GM23338 (cell line): ENCODE measurements around the gene PTPRE.

Source experiments
- CTCF ChIP-seq, 2 experiments: fragments of 200-600 bp in 1 of 2; sonication (generic) in 1 of 2; conservative IDR thresholded peaks; 2 replicates each; pipeline versions ENCODE4 v1.5.1 to v1.6.1; 2016 to 2017; ENCODE audit warnings: antibody characterized with exemption in 2 of 2, low read depth in 2 of 2, mild to moderate bottlenecking in 2 of 2, moderate library complexity in 1 of 2
- ETS1 ChIP-seq: IDR thresholded peaks from 2 replicates; pipeline ENCODE4 v1.6.1; 2016; ENCODE audit warnings: antibody characterized with exemption
- EZH2 ChIP-seq: fragments of 200-600 bp; sonication (generic); IDR thresholded peaks from one replicate; pipeline ENCODE4 v1.8.0; 2017; ENCODE audit warnings: antibody characterized with exemption, mild to moderate bottlenecking, low read depth; ENCODE audit not compliant: unreplicated experiment
- EZH2phosphoT487 ChIP-seq: fragments of 200-600 bp; sonication (generic); IDR thresholded peaks from one replicate; pipeline ENCODE4 v1.8.1; 2018; ENCODE audit warnings: antibody characterized with exemption; ENCODE audit not compliant: unreplicated experiment
- JUNB ChIP-seq: IDR thresholded peaks from one replicate; pipeline ENCODE4 v1.6.1; 2016; ENCODE audit warnings: antibody characterized with exemption; ENCODE audit not compliant: unreplicated experiment
- POLR2AphosphoS5 ChIP-seq: IDR thresholded peaks from 2 replicates; pipeline ENCODE4 v1.6.1; 2016; ENCODE audit warnings: antibody characterized with exemption, low read depth
- REST ChIP-seq: IDR thresholded peaks from one replicate; pipeline ENCODE4 v1.6.1; 2018; ENCODE audit warnings: antibody characterized with exemption; ENCODE audit not compliant: unreplicated experiment
- ZNF331 ChIP-seq: fragments of 250-450 bp; sonication (Bioruptor Pico); IDR thresholded peaks from 2 replicates; pipeline ENCODE4 v1.5.0; 2020; ENCODE audit warnings: low read depth, mild to moderate bottlenecking, moderate library complexity

GRCh38 chr10:127907411-127908105 is 655 bp downstream of the PTPRE start:
- TF ChIP-seq ZNF331 (CRISPR knock-in tag) = no peak
- no peak for TF ChIP-seq CTCF (conservative IDR thresholded peaks at IDR 0.05; ENCODE audit: low read depth in 2 of 2)
- no peak for TF ChIP-seq POLR2AphosphoS5
- TF ChIP-seq EZH2 = no peak
- no peak for TF ChIP-seq REST
- no peak for TF ChIP-seq JUNB
- no peak for TF ChIP-seq EZH2phosphoT487
- no peak for TF ChIP-seq ETS1
